GM19438 (cell line): ENCODE data around the gene POLR3E.

ENCODE experiments used
- ATAC-seq: cut with Tn5 transposase; IDR thresholded peaks from one replicate; pipeline ENCODE4 v1.9.1; 2021; ENCODE audit warnings: low read depth; ENCODE audit not compliant: unreplicated experiment

Gene POLR3E

DNA sequence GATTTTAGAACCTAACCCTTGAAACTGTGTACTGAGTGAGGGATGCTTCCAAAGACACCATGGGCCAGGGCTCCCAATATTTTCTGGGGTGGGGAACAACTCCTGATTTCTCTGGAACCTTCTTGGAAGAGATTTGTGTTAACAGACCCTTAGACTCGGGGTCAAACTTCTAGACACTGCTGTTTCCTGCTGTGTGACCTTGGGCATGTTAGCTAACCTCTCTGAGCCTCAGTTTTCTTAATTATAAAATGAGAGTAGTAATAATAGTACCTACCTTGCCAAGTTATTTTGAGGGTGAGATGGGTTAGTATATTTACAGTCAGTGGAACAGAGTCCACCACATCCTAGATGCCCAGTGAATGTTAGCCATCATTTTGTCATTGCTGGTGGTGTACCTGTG lies 18.8 kb downstream of the POLR3E start:
- no peak for ATAC-seq

DNA sequence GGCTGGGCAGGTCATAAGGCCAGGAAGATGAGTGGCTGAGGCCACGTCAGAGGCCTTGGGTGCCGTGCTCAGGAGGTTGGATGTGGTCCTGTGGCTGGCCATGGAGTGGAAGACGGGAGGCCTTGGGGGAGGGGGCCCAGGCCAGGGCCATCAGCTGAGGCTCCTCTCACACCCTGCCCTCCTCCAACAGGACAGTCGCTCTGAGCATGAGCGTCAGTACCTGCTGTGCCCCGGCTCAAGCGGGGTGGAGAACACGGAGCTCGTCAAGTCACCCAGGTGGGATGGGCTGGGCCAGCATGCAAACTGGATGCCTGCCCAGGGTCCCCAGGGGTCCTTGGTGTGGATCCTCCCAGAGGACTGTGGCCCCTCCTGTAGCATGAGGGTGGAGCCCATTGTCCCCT lies 19.2 kb downstream of the POLR3E start:
- ATAC-seq: no peak

DNA sequence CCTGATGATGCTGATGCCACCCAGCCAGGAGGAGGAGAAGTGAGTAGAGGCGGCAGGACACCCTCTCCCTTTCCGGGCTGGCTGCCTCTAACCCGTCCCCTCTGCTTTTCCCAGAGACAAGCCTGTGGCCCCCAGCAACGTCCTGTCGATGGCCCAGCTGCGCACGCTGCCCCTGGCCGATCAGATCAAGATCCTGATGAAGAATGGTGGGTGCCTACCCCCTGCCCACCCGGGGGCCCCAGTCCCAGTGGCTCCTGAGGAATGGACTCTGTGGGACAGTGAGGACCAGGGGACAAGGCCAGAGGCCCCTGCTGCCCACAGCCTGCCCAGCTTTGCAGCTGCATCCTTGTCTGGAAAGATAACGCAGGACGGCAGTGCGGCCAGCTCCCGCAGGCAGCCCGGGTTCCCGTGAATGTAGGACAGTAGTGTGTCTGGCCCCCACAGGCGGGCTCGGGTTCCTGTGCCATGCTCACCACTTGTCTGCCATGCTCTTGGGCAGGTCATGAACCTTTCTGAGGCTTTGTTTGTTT lies 19.9 kb downstream of the POLR3E start:
- no peak for ATAC-seq

DNA sequence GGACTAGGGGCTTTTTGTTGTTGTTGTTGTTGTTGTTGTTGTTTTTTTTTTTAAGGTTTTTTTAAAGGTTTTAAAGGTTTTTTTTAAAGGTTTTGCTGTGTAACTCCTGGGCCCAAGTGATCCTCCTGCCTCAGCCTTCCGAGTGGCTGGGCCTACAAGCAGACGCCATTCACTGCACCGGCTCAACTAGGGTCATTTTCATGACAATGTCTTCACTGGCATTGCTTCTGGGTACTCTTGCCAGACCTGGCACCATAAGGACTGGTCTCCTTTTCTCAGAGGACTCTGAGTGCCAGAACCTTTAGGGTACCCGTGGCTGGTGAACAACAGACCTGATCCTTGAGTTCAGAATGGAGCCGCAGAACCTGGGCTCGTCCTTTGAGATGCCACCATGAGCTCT lies 20.4 kb downstream of the POLR3E start:
- no peak for ATAC-seq

DNA sequence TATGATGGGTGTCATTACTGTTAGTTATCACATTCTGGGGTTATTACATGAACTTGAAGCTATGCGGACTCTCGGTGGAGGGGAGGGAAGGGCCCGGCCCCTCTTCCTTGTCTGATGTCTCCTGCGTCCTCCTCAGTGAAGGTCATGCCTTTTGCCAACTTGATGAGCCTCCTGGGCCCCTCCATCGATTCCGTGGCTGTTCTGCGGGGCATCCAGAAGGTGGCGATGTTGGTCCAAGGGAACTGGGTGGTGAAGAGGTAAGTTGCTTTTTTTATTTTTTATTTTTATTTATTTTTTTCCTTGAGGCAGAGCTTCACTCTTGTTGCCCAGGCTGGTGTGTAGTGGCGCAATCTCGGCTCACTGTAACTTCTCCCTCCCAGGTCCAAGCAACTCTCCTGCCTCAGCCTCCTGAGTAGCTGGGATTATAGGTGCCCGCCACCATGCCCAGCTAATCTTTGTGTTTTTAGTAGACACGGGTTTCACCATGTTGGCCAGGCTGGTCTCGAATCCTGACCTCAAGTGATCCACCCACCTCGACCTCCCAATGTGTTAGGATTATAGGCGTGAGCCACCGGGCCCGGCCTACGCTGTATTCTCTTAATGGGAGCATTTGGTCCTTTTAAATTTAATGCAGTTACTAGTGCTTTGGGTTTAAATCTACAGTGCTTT lies 21.6 kb downstream of the POLR3E start:
- ATAC-seq: no peak

DNA sequence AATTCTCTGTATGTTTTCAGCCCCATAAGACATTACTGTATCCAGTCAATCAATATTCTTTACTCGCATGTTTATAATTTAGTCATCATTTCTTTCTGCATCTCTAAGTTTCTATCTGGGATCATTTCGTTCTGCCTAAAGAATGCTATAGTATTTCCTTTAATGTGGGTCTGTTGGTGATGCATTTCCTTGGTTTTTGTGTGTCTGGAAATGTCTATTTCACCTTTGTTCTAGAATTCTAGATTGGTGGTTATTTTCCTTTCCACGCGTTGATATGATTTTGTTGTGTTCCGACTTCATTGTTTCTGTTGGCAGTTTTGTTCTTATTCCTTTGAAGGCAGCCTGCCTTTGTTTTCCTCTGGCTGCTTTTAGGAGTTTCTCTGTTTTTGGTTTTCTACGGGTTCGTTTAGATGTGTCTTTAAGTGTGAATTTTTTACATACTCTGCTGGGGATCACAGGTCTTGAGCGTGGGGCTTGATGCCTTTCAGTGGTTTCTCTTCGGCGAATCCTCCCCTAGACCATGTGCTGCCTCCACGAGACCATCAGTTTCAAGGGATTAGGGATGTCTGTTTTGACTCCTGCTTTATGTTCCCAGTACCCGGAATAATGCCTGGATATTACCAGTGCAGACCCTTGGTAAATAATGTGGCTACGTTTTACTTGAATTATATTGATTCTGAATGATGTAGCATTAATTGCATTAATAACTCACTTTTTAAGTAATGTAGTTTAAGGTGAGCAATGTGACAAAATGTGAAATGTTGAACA lies 23.5 kb downstream of the POLR3E start:
- ATAC-seq: no peak

DNA sequence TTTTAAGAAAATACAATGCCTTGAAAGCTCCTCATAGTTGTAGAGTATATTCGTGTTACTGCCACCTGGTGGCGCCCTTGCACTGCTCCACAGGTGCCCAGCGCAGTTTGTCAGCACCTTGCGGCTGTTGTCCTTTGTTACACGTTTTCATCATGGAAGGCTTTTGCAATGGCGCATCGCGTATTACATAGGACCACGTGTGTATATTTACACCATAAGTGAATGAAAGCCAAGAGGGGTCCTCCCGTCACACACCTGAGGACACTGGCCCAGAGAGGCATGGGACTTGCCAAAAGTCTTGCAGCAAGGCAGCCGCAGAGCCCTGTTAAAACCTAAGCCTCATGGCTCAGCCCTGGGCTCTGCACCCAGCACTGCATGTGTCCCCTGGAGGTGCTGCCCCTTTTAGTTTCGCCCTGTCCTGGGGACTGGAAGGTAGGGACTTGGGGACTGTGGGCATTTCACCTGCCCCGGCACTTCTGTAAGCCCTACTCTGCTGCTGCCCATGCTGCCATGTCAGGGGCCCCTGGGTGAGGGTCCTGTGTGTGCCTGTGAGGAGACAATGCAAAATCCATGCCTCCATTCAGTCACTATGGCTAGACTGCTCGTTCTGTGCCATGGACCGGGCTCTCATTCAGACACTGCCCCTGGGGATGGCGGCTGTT lies 24.3 kb downstream of the POLR3E start:
- no peak for ATAC-seq

DNA sequence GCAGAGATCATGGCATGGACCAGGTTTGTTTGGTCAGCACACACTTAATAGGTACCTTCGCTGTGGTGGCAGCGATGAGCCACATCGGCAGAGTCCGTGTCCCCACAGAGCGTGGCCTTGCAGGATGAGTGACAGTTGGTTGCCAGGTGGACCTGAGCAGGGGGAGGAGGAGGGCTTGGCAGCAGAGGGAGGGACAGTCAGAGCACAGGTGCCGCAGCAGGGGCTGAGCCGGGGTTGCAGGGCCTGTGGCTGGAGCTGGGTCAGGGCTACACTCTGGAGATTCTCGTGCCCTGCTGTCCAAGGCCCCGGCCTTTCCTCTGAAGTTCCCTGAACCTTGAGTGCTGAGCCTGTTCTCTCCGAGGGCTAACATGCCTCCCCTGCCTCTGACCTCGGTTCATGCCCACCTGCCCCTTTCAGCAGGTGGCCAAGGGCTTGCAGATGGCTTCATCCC lies 24.8 kb downstream of the POLR3E start:
- ATAC-seq: no peak

DNA sequence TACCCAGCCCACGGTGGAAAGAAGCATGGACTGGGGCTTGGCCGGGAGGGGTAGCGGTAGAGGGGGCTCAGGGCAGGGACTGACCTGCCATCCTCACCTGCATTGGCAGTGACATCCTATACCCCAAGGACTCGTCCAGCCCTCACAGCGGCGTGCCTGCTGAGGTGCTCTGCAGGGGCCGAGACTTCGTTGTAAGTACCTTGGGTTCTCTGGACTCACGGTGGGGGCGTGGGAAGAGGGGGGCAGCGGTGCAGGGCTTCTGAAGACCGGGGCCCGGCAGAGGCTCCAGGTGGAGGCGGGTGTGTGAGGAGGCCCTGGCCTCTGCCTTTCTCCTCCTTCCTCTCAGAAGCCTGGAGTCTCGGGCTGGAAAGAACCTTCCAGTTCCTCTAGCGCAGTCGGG lies 25.5 kb downstream of the POLR3E start:
- ATAC-seq: no peak

DNA sequence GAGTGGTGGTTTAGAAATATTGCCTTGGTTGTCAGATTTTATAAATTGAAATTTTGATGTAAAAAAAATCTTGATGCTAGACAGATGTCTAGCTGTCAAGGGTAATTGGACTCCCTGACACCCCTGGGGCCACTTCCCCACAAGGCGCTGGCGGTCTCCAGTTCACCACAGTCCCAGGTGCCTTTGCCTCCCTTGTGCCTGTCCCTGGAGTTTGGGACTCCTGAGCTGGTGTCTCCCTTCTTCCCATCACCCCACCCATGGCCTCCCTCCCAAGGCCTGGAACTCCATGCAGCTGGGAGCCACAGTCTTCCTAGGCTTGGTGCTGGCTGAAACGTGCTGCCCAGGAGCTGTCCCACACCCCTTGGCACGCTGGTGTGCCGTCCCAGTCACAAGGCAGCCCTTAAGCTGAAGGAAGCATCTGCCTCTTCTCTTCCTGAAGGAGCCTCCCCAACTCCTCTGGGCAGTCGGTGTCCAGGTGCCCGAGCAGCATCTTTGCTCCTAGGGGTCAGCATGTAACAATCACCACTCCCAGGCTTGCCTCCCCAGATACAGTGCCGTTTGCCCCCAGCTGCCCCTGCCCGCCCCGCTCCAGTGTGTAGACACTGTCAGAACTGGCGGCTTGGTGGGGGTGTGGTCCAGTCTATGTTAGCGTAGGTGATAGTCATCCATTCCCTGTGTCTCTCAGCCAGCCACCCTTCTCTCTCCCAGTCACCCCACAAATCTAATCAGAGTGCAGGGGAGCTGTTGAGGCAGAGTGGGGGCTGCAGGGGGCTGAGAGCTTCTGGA lies 26.2 kb downstream of the POLR3E start:
- ATAC-seq: no peak

DNA sequence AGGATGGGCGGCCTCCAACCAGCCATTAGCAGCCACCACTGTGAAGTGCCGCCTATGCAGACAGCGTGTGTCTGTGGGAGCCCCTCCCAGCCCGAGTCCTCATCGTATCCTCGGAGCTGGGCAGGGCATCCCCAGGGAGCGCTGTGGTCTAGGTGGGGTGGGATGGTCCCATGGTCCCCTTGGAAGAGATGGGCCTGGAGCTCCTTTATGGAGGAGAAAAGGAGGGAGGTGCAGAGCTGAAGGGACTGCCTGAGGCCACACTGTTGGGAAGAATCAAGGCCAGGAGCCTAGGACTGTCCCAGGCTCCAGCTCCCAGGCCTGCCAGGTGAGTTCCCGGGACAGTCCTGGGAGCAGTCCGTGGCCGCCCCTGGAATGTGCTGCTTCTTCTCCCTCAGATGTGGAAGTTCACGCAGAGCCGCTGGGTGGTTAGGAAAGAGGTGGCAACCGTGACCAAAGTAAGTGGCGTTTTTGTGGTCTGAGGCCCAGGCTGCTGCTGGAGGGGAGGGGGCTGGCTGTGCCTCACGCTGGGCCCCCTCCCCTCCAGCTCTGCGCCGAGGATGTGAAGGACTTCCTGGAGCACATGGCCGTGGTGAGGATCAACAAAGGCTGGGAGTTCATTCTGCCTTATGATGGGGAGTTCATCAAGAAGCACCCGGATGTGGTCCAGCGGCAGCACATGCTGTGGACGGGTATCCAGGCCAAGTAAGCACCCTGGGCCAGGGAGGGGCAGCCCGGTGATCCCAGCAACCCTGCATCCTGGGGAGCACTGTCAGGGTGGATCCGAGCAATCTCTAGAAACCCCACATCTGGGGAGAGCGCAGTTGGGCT lies 27.0 kb downstream of the POLR3E start:
- no peak for ATAC-seq

DNA sequence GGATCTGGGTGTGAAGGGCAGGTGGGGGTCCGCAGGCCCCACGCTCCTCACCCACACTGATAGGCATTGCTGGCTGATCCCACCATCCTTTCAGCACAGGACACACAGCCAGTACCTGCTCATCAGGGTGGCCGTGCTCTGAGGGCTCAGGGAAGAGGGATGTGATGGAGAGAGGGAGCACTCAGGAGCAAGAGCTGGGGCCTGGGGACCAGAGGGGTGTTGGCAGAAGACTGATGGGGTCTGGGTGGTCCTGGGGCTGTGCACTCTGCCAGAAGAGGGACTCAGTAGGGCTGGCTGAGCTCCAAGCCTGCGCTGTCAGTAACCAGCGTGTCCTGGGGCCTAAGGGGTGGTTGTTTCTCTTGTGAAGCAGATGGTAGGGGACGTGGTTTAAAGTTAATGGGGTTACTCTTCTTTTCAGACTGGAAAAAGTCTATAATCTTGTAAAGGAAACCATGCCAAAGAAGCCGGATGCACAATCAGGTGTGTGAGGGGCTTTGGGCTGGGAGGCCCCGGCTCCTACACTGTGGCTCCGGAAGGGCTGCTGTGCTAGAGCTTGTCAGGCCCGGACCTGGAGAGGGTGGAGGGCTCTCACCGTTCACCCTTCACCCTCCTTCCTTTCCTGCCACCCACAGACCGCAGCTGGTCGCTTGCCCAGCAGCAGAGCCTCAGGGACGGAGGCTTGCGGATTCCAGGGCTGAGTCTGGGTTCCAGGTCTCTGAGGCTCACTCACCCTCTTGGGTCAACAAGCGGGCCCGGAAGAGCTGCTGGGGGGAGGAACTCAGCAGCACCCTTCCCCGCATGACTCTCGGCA lies 27.8 kb downstream of the POLR3E start:
- no peak for ATAC-seq

DNA sequence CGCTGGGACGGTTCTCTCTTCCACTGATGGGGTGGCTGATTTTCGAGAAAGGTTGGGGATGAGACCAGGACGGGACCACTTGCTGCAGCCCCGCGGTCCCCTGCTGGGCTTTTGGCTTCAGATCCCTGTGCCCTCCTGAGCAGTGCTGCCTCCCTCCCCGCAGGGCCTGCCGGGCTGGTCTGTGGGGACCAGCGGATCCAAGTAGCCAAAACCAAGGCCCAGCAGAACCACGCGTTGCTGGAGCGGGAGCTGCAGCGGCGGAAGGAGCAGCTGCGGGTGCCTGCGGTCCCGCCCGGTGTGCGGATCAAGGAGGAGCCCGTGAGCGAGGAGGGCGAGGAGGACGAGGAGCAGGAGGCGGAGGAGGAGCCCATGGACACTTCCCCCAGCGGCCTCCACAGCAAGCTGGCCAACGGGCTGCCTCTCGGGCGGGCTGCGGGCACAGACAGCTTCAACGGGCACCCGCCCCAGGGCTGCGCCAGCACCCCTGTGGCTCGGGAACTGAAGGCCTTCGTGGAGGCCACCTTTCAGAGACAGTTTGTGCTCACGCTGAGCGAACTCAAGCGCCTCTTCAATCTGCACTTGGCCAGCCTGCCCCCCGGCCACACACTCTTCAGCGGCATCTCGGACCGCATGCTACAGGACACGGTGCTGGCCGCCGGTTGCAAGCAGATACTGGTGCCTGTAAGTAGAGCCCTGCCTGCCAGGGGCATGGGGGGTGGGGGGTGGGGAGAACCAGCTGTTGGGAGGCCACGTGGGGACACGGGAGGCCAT lies 28.6 kb downstream of the POLR3E start:
- no peak for ATAC-seq

DNA sequence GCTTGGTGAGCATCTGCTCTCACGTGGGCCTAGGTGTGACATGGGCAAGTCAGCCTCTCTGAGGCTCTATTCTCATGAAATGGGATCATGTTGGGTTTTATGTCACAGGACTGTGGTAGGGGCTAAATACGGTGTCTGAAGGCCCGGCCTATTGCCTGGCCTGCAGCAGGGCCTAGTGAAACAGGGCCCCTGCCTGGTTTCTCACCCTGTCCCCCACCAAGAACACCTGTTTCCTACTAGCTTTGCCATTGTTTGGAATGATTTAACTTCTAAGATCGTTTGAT lies 29.1 kb downstream of the POLR3E start:
- no peak for ATAC-seq

DNA sequence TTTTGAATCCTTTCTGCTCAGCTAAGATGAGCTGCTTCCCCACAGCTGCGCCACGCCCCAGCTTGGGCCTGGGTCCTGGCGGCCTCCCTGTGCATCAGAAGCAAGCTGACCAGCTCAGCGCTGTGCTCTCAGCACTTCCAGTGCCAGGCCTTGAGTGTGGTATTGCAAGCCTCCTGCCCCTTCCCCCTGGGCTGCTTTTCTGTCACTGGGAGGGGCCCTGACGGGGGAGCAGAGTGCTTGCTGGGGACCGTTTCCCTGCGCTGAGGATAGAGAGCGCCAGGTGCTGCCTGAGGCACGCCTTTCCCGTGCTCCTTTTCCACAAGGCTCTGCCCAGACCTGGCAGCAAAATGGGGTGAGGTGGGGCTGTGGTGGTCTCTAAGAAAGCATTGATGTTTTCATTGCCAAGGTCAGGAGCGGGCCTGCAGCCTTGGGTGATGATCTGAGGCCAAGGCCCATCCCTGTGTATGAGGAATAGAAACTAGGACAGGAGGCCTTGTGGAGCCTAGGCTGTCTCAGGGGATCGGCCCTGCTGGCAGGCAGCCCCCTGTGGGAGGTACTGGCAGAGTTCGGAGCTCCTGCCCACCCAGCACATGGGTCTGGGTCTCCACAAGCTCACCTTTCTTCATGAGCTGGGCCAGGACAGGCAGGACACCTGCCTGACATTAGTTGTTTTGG lies 29.7 kb downstream of the POLR3E start:
- ATAC-seq: no peak

DNA sequence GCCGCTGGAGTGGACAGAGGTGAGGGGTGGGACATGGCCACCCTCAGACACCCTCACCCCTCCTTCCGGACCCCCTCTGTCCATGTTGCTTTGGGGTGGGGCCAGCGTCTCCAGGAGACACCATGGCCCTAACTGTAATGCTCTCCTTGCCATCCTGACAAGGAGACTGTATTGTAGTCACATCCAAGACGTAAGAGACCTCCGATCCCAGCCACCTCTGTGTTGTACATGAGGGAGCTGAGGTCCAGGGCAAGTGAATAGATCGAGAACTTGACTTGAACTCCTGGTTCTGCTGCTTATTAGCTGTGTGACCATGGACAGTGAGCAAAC lies 30.2 kb downstream of the POLR3E start:
- ATAC-seq: no peak

DNA sequence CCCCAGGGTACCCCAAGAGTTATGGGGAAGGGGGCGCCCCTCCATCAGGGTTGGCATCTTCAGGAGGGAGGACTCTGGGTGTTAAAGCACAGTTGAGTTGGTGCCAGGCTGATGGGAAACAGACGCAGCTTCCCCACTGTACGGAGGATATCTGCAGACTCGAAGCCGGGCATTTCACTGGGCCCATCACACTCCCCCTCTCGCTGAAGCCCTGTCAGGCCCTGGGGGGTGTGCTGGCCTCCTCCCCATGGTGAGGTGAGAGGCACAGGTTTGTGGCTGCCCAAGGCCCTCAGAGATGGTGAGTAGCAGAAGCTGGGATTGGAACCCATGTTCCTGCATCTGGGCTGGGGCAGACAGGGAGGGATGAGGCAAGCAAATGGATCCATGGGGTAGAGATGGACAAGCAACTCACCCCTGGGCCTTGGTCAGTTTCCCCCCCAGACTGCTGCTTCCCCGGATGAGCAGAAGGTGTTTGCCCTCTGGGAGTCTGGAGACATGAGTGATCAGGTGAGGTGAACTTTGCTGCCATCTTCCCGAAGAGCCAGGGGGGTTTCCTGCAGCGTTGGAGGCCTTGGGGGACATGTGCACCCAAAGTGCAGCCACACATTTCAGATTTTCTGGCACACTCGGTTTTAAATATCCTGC lies 31.0 kb downstream of the POLR3E start:
- no peak for ATAC-seq
